Hematopoietic multipotent progenitor cell treated with erythropoietin and hydrocortisone succinate and interleukin-3 and kit ligand, for 17 days (in vitro differentiated cells): Measurements from ENCODE around the gene MRPL27.

Experiments used
- DNase-seq: peaks from one replicate; pipeline ENCODE4 v3.0.0-alpha.2; 2015; ENCODE audit warnings: low spot score

Gene MRPL27

GRCh38 chr17:50359998-50360461 is 13.0 kb downstream of the MRPL27 start:
- DNase-seq: no peak

- DNase-seq: no peak
Measured at GRCh38 chr17:50359005-50359699, 13.8 kb downstream of the MRPL27 start.

DNA sequence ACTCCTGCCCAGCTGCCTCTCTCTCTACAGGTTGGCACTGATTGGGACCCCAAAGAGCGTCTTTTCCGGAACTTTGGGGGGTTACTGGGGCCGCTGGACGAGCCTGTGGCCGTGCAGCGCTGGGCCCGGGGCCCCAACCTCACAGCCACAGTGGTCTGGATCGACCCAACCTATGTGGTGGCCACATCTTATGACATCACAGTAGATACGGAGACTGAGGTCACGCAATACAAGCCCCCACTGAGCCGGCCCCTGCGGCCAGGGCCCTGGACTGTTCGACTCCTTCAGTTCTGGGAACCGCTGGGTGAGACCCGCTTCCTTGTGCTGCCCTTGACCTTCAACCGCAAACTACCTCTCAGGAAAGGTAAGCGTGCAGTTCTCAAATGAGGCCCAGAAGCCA is 14.8 kb downstream of the MRPL27 start:
- no peak for DNase-seq

- no peak for DNase-seq
Measured at GRCh38 chr17:50356892-50357510, 16.0 kb downstream of the MRPL27 start.

GRCh38 chr17:50356418-50356817 is 16.6 kb downstream of the MRPL27 start:
- no peak for DNase-seq

DNA sequence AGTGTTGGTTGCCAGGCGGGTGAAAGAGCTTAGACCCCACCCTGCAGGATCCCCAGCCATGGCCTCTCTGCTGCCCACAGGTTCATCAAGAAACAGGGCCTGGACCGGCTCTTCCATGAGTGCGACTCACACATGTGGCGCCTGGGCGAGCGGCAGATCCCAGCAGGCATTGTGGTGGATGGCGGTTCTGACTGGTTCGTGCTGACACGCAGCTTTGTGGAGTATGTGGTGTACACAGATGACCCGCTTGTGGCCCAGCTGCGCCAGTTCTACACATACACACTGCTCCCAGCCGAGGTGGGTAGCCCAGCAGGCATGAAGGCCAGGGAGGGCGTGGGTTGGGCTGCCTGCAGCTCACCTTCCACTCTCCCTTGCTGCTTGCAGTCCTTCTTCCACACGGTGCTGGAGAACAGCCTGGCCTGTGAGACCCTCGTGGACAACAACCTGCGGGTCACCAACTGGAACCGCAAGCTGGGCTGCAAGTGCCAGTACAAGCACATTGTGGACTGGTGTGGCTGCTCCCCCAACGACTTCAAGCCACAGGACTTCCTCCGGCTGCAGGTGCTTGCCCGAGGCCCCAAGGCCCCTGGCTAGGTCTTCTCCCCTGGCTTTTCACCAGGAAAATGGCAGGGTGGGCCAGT is 17.2 kb downstream of the MRPL27 start:
- DNase-seq: no peak

GRCh38 chr17:50355336-50355700 is 17.7 kb downstream of the MRPL27 start:
- DNase-seq: no peak

GRCh38 chr17:50354776-50355175 is 18.2 kb downstream of the MRPL27 start:
- no peak for DNase-seq

DNA sequence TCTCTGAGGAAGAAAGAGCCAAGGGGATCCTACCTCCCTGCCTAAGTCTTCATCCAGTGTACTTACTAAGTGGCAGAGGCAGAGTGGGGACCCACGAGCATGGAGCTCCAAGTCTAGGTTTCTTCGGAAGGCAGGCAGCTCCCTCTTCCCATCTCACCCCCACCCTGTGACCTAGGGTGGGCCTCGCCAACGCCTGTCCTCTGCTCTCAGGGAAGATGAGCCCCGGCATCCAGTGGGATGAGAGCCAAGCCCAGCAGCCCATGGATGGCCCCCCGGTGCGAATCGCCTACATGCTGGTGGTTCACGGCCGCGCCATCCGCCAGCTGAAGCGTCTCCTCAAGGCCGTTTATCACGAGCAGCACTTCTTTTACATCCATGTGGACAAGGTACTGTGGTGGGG is 18.8 kb downstream of the MRPL27 start:
- no peak for DNase-seq

DNA sequence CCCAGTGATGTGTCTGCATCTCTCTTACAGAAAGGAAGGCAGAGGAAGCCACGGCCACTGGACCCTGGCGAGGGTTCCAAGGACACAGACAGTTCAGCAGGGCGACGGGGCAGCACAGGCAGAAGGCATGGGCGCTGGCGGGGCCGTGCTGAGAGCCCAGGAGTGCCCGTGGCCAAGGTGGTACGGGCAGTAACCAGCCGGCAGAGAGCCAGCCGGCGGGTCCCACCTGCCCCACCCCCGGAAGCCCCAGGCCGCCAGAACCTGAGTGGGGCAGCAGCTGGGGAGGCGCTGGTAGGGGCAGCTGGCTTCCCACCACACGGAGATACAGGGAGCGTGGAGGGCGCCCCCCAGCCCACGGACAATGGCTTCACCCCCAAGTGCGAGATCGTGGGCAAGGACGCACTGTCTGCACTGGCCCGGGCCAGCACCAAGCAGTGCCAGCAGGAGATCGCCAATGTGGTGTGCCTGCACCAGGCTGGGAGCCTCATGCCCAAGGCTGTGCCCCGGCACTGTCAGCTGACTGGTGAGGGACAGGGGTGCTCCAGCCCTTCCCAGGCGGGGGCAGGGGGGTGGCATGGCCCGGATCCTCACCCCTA is 19.3 kb downstream of the MRPL27 start:
- no peak for DNase-seq

DNA sequence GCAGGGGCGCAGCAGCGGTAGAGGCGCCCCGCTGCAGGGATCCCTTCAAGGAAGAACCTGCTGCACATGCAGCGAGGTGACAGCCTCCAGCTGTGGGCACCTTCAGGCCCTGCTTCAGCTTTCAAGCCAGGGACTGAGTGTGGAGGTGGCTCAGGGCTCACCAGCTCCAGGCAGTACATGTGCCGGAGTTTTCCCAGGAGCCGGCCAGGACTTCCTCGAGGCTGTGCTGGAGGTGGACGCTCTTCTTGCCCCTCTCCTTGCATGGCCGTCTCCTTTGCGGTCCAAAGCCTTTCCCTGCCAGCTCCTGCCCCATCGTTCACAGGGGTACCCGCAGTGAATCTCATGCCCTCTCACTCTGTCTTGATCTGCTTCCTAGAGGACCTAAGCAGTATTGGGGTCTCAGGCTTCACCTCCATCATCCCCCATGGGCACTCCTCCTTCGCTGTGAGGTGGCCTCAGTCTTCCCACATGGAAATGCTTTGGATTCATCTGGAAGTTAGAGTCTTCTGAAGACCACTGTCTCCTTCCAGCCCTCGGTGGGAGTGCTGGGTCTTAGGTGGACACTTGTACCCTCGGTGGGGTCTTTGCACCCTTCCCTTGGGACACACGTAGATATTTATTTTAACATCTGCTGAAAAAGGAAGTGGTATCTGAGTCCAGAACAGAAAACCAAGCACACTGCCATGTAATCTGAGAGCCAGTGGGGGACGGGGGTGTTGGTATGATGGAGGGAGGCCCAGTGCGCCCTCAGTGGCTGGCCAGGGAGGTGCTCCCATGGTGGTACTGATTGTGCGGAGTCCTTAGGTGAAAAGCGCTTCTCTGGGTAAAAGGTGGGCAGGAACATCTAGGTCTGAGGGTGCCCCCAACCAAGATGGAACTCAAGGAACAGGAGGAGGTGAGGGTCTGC is 20.0 kb downstream of the MRPL27 start:
- DNase-seq: no peak

GRCh38 chr17:50352072-50352692 is 20.8 kb downstream of the MRPL27 start:
- DNase-seq: no peak

DNA sequence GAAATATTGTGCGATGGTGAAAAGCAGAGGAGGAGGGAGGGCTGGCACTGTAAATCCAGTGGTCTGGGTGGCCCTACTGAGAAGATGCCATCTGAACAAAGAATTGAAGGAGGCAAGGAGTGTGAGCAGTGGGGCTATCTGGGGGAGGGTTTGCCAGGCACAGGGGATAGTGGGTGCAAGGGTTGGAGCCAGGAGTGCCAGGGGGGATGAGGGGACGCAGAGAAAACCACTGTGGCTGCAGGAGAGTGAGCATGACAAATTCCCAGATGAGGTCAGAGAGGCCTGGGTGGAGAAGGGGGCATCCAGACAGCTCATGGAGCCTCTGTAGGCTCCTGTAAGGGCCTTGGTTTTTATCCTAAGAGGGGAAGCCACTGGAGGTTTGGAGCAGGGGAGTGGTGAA is 22.3 kb downstream of the MRPL27 start:
- DNase-seq: no peak

DNA sequence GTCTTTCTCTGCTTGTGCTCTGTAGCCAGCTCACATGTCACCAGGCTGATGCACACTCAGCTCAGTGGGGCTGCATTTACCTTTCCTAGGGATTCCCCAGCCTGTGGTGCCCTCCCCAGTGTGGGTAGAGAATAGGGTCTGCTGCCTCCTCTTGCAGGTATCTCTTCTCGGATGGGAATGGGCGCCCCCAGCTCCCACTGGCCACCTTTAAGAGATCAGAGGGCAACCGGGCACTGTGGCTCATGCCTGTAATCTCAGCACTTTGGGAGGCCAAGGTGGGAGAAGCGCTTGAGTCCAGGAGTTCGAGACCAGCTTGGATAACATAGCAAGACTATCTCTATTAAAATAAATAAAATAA is 23.8 kb downstream of the MRPL27 start:
- DNase-seq: no peak

DNA sequence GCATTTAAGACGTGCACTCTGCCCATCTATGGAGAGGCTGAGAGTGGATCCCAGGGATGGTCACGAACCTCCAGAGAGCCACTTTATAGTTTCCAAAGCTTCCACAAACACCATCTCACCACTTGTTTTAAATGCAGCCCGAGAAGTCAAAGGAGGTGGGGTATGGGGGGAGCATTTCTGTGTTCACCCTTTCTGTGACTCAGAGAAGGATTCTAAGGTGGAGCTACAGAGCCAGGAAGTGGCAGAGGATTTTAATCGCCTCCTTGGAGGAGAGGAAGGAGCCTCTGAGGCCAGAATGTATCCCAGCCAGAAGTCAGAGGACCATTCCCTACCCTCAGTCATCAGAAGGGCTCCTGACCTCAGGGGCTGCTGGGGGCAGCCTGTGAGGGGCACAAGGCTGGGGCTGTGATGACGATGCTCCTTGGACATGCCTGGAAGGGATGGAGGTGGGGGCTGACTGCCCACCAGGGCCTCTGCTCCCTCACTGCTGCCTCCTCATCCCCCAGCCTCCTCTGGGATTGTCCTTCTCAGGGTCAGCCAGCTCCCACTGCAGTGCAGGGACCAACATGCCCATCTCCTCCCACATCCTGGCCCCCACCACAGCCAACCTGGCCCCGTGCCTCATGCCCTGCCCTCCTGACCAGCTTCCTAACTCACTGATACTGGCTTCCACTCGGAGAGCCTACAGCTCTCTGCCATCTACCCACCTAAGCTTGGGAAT is 24.3 kb downstream of the MRPL27 start:
- no peak for DNase-seq

GRCh38 chr17:50347894-50348291 is 25.1 kb downstream of the MRPL27 start:
- no peak for DNase-seq

DNA sequence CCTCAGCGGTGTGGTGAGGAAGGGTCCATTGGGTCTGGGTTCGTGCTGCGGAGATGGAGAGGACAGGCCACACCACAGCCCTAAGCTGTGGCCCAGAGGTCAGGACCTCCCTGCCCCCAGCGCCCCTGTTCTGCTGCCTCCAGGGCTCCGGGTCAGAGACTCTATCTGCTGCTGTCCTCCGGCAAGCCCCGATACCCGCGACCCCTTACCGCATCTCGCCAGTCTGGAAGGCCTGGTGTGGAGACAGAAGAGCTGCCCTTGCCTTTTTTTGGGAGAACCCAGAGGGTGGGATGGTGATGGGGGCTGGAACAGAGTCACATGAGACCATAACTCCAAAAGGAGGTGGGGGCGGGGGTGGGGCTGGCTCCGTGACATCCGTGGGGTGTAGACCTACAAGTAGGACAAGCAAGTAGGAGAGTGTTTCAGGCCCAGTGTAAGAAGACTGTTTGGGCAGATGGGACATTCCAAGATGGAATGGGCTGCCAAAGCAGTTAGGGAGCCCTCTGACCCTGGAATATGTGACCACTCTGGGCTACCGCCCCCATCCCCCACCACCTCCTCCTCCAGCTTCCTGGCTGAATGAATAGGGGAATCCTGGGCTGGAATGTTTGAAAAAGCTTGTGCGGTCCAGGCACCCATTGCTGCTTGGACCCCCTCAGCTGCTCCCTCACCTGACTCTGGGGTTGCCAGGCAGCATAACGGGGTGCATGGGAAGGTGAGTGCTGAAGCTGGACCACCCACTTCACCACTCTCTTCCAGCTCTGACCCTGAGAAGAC is 25.7 kb downstream of the MRPL27 start:
- no peak for DNase-seq

DNA sequence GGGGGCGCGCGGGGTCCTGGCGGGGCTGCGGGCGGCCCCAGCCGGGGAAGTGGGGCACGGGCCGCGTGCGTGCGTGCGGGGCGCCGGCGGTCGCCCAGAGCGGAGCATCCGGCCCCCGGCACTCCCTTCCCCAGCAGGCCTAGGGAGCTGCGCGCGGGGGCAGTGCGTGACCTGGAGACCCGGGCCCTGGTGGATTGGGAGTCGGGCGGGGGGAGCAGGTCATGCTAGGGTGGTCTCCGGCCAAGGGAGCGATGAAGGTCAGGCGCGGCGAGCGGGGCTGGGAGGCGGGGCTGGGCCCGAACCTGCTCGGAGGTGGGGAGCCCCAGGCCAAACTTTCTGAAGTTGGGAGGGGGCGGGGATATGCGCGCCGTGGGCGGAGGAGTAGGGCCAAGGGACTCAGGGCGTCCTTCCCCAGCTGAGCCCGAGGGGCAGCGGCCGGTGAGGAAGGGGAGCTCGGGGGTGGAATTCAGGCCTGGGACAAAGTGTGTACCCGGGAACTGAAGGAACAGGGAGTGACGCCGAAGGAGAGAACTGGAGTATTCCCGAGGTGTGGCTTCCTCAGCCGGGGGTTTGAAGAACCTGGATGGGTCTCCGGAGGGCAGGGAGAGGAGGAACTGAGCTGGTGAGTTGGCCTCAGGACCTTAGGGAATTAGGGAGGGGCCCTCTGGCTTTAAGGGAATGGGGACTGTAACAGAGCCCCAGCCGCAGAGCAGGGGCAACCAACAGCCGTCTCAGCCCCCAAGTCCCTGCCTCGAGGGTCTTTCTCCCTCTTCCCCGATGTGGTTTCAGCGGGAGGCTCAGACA is 26.5 kb downstream of the MRPL27 start:
- no peak for DNase-seq
